Gastroesophageal sphincter (tissue), 4 donors: ENCODE data around the gene HMOX2. TPM values are rescaled to one million over a fixed set of nuclear protein-coding genes. Genes with fewer than 3 reads are reported as not detected.
A peak's percentile ranks its signal among the peaks of the same experiment; 100 is the strongest.

Source experiments
- ATAC-seq: fragments of 150-250 bp; one replicate; pipeline ENCODE4 v1.9.1; 2016; ENCODE audit warnings: mild to moderate bottlenecking, moderate library complexity
- H3K27ac ChIP-seq, 4 donors: fragments of 200-600 bp; sonication (generic) in 3 of 4; 1 replicate in 3 of 4; 2 replicates in 1 of 4; pipeline ENCODE4 v1.5.1; 2016 to 2019
- H3K27me3 ChIP-seq: fragments of 200-600 bp; sonication (generic); one replicate; pipeline ENCODE4 v1.5.1; 2019
- H3K36me3 ChIP-seq, 2 donors: fragments of 200-600 bp; sonication (generic); one replicate each; pipeline ENCODE4 v1.5.1; 2019; ENCODE audit warnings: control low read depth in 1 of 2
- H3K4me1 ChIP-seq, 3 donors: fragments of 200-600 bp; sonication (generic); 1 replicate in 2 of 3; 2 replicates in 1 of 3; pipeline ENCODE4 v1.5.1; 2016 to 2019; ENCODE audit warnings: control low read depth in 2 of 3
- H3K4me3 ChIP-seq, 2 donors: fragments of 200-600 bp; sonication (generic); one replicate each; pipeline ENCODE4 v1.5.1; 2019; ENCODE audit warnings: mild to moderate bottlenecking in 1 of 2, moderate library complexity in 1 of 2
- H3K9me3 ChIP-seq, 3 donors: fragments of 200-600 bp; sonication (generic); one replicate each; pipeline ENCODE4 v1.5.1; 2017 to 2019; ENCODE audit warnings: control low read depth in 2 of 3
- CTCF ChIP-seq, 4 experiments: fragments of 200-600 bp in 2 of 4; fragments of 450-650 bp in 2 of 4; sonication (generic) in 1 of 4; IDR thresholded peaks; one replicate each; pipeline ENCODE4 v1.5.1; 2017 to 2019; ENCODE audit warnings: antibody characterized with exemption in 4 of 4, mild to moderate bottlenecking in 2 of 4, moderate library complexity in 2 of 4
- EP300 ChIP-seq: sonication (generic); formaldehyde crosslinking; IDR thresholded peaks from one replicate; pipeline ENCODE4 v1.6.1; 2017; ENCODE audit warnings: antibody characterized with exemption, mild to moderate bottlenecking
- POLR2A ChIP-seq, 2 donors: fragments of 450-650 bp; IDR thresholded peaks; one replicate each; pipeline ENCODE4 v1.6.1; 2017; ENCODE audit warnings: antibody characterized with exemption in 2 of 2, mild to moderate bottlenecking in 2 of 2, moderate library complexity in 1 of 2
- POLR2AphosphoS5 ChIP-seq: sonication (generic); formaldehyde crosslinking; IDR thresholded peaks from one replicate; pipeline ENCODE4 v1.6.1; 2017; ENCODE audit warnings: antibody characterized with exemption
- WGBS, 2 donors: methylation state at CpG; one replicate each; pipeline ENCODE4 v1.1.5; 2018; ENCODE audit warnings: low coverage in 1 of 2; 5-methylcytosine and 5-hydroxymethylcytosine counted together
- total RNA-seq, 4 donors: library from RNA; depleted of rRNA; stranded (reverse); fragments of >200 nt; gene quantifications; one replicate each; pipeline ENCODE4 v1.1.0, GENCODE V29; 2016

Gene HMOX2
- total RNA-seq, 4 donors from 2014 or later, result 26.3 to 66.3 (median 36.2) TPM

- Histone ChIP-seq H3K27me3 (no peaks in the 10 kb centered on the region), H3K36me3 (peaks cover 0 to 99% of the 10 kb centered on the region in 2 donors), H3K9me3 (no peaks in the 10 kb centered on the region), H3K4me3 (no peak overlapping the region), H3K27ac (peak overlapping the region in 1 of 4 donors; percentile 32), H3K4me1 (no peaks in the 10 kb centered on the region)
- ATAC-seq, result peak; percentile 30
- 64% methylated on average over 4 of the region's 27 CpGs; no CpG with 5 or more reads in 1 of the 2 donors for WGBS, 2 donors
- TF ChIP-seq POLR2AphosphoS5 (no peak), EP300 (no peak), POLR2A (IDR thresholded peaks at IDR 0.05) (no peak), CTCF (IDR thresholded peaks at IDR 0.05) (no peak)
Observed at GRCh38 chr16:4461250-4462085, 14.7 kb upstream of the HMOX2 start.

- H3K36me3 ChIP-seq, result peaks cover 0 to 97% of the 10 kb centered on the region in 2 donors
- ATAC-seq, result no peak
- TF ChIP-seq POLR2AphosphoS5, result no peak
- no peak for TF ChIP-seq POLR2A (IDR thresholded peaks at IDR 0.05)
- no peak for TF ChIP-seq EP300
- H3K9me3 ChIP-seq, result no peaks in the 10 kb centered on the region
- H3K27me3 ChIP-seq, result no peaks in the 10 kb centered on the region
- no peak overlapping the region for H3K4me3 ChIP-seq
- 73% methylated on average over 8 of the region's 22 CpGs; no CpG with 5 or more reads in 1 of the 2 donors for WGBS, 2 donors
- H3K4me1 ChIP-seq, result no peaks in the 10 kb centered on the region
- H3K27ac ChIP-seq, result no peak overlapping the region
Observed at GRCh38 chr16:4463522-4464163, 12.6 kb upstream of the HMOX2 start.

- no peaks in the 10 kb centered on the region for H3K4me1 ChIP-seq
- H3K9me3 ChIP-seq, result no peaks in the 10 kb centered on the region
- H3K4me3 ChIP-seq, result no peak overlapping the region
- TF ChIP-seq CTCF (IDR thresholded peaks at IDR 0.05), result no peak
- no peak for TF ChIP-seq EP300
- no peak for TF ChIP-seq POLR2A (IDR thresholded peaks at IDR 0.05)
- no peak for TF ChIP-seq POLR2AphosphoS5
- 85% methylated on average over 11 of the region's 32 CpGs; no CpG with 5 or more reads in 1 of the 2 donors for WGBS, 2 donors
- peaks cover 0 to 87% of the 10 kb centered on the region in 2 donors for H3K36me3 ChIP-seq
- H3K27me3 ChIP-seq, result no peaks in the 10 kb centered on the region
- no peak for ATAC-seq
- H3K27ac ChIP-seq, result no peak overlapping the region
Observed at GRCh38 chr16:4465977-4466779, 10.0 kb upstream of the HMOX2 start.

GRCh38 chr16:4467916-4468315 is 8.3 kb upstream of the HMOX2 start:
- Histone ChIP-seq H3K36me3 (peaks cover 0 to 69% of the 10 kb centered on the region in 2 donors), H3K9me3 (no peaks in the 10 kb centered on the region), H3K27me3 (no peaks in the 10 kb centered on the region), H3K4me1 (no peaks in the 10 kb centered on the region), H3K4me3 (no peak overlapping the region), H3K27ac (no peak overlapping the region)
- TF ChIP-seq CTCF (IDR thresholded peaks at IDR 0.05) (no peak), POLR2AphosphoS5 (no peak), POLR2A (IDR thresholded peaks at IDR 0.05) (no peak), EP300 (no peak)
- 89 to 95% methylated on average over 7 to 9 of the region's 16 CpGs for WGBS, 2 donors
- no peak for ATAC-seq

- no peak for ATAC-seq
- TF ChIP-seq POLR2AphosphoS5 (no peak), EP300 (no peak), CTCF (IDR thresholded peaks at IDR 0.05) (no peak), POLR2A (IDR thresholded peaks at IDR 0.05) (no peak)
- Histone ChIP-seq H3K27me3 (no peaks in the 10 kb centered on the region), H3K4me3 (no peak overlapping the region), H3K4me1 (peaks cover 0 to 8% (median 0%) of the 10 kb centered on the region in 3 donors), H3K36me3 (peaks cover 0 to 59% of the 10 kb centered on the region in 2 donors), H3K27ac (no peak overlapping the region), H3K9me3 (no peaks in the 10 kb centered on the region)
- 73 to 85% methylated on average over 6 to 10 of the region's 10 CpGs for WGBS, 2 donors
Observed at GRCh38 chr16:4468972-4469371, 7.2 kb upstream of the HMOX2 start.
